B cell (primary cell): ENCODE measurements around the gene NFAT5. TPM values are rescaled to one million over a fixed set of nuclear protein-coding genes. Genes with fewer than 3 reads are reported as not detected.

Experiments
- ATAC-seq: fragments of 200-7000 bp; cut with Tn5 transposase; one replicate; pipeline ENCODE4 v1.10.0; 2021; ENCODE audit warnings: low read depth, mild to moderate bottlenecking, moderate number of reproducible peaks, moderate library complexity
- CTCF ChIA-PET: fragments of 350-600 bp; sonication (Branson Sonifier 250); formaldehyde crosslinking; loops from one replicate; lab custom pipeline; 2021; ENCODE audit warnings: antibody characterized with exemption, inconsistent platforms; lab: Charles Lee
- POLR2A ChIA-PET: fragments of 350-600 bp; sonication (Branson Sonifier 250); formaldehyde crosslinking; loops from one replicate; lab custom pipeline; 2021; ENCODE audit warnings: antibody characterized with exemption; lab: Charles Lee
- DNase-seq: peaks from one replicate; pipeline ENCODE4 v3.0.0; 2013
- H2AFZ ChIP-seq: 2 replicates; pipeline ENCODE4 v1.6.1; 2012; ENCODE audit warnings: mild to moderate bottlenecking, low read depth, low read length; ENCODE audit not compliant: insufficient read depth, poor library complexity, severe bottlenecking
- H3K27ac ChIP-seq, 2 donors: 1 replicate in 1 of 2; 2 replicates in 1 of 2; pipeline ENCODE4 v1.5.1; 2012 to 2013; ENCODE audit warnings: low read length in 2 of 2, mild to moderate bottlenecking in 2 of 2, moderate library complexity in 1 of 2
- H3K27me3 ChIP-seq, 4 experiments: fragments of 200-600 bp in 1 of 4; sonication (generic) in 1 of 4; replicated peaks in 1 of 4; 1 replicate in 2 of 4; 2 replicates in 2 of 4; pipeline versions ENCODE4 v1.6.1 to v1.7.0; 2013 to 2016; ENCODE audit warnings: low read length in 3 of 4, mild to moderate bottlenecking in 2 of 4, mixed read lengths in 1 of 4, moderate library complexity in 1 of 4; ENCODE audit not compliant: insufficient read depth in 4 of 4, control insufficient read depth in 3 of 4; ENCODE audit errors: control extremely low read depth in 1 of 4
- H3K36me3 ChIP-seq, 2 experiments: replicated peaks in 1 of 2; 1 replicate in 1 of 2; 2 replicates in 1 of 2; pipeline versions ENCODE4 v1.6.1 to v1.7.1; 2013; ENCODE audit warnings: low read length in 1 of 2; ENCODE audit not compliant: insufficient read depth in 2 of 2, control insufficient read depth in 1 of 2; ENCODE audit errors: control extremely low read depth in 1 of 2, extremely low read depth in 1 of 2
- H3K4me1 ChIP-seq, 2 donors: fragments of 200-600 bp in 1 of 2; sonication (generic) in 1 of 2; 1 replicate in 1 of 2; 2 replicates in 1 of 2; pipeline versions ENCODE4 v1.5.1 to v1.6.1; 2013 to 2017; ENCODE audit warnings: low read length in 2 of 2; ENCODE audit not compliant: control insufficient read depth in 2 of 2, insufficient read depth in 2 of 2
- H3K4me2 ChIP-seq: replicated peaks from 2 replicates; pipeline ENCODE3; 2012; ENCODE audit warnings: mild to moderate bottlenecking, low read depth, low read length; ENCODE audit not compliant: poor library complexity, severe bottlenecking
- H3K4me3 ChIP-seq, 5 experiments: fragments of 200-600 bp in 1 of 5; sonication (generic) in 1 of 5; 1 replicate in 3 of 5; 2 replicates in 2 of 5; pipeline versions ENCODE4 v1.5.1 to v1.7.0; 2011 to 2016; ENCODE audit warnings: low read length in 4 of 5, mild to moderate bottlenecking in 4 of 5, low read depth in 2 of 5, control low read depth in 1 of 5, moderate library complexity in 1 of 5; ENCODE audit not compliant: insufficient read depth in 1 of 5; ENCODE audit errors: control extremely low read depth in 1 of 5, extremely low read depth in 1 of 5
- H3K79me2 ChIP-seq: fragments of 200-600 bp; sonication (generic); one replicate; pipeline ENCODE4 v1.6.0; 2016; ENCODE audit warnings: low read length; ENCODE audit not compliant: control insufficient read depth, insufficient read depth
- H3K9ac ChIP-seq: fragments of 200-600 bp; sonication (generic); 2 replicates; pipeline ENCODE4 v1.6.1; 2017; ENCODE audit warnings: mild to moderate bottlenecking, low read length, moderate library complexity
- H3K9me3 ChIP-seq, 3 donors: one replicate each; pipeline versions ENCODE4 v1.6.1 to v1.7.1; 2013; ENCODE audit warnings: low read length in 2 of 3; ENCODE audit not compliant: control insufficient read depth in 2 of 3, insufficient read depth in 1 of 3; ENCODE audit errors: control extremely low read depth in 1 of 3
- H4K20me1 ChIP-seq: 2 replicates; pipeline ENCODE4 v1.6.0; 2012; ENCODE audit warnings: mild to moderate bottlenecking, low read length; ENCODE audit not compliant: insufficient read depth, control insufficient read depth, poor library complexity, severe bottlenecking
- H3K27ac Mint-ChIP-seq: one replicate; pipeline ENCODE4 v1.8.0; 2021; ENCODE audit warnings: mixed read lengths
- H3K27me3 Mint-ChIP-seq: one replicate; pipeline ENCODE4 v1.8.0; 2021; ENCODE audit warnings: mixed read lengths
- H3K4me1 Mint-ChIP-seq: one replicate; pipeline ENCODE4 v1.8.0; 2021; ENCODE audit warnings: mixed read lengths
- H3K4me3 Mint-ChIP-seq: one replicate; pipeline ENCODE4 v1.8.0; 2021; ENCODE audit warnings: mixed read lengths
- H3K9me3 Mint-ChIP-seq: one replicate; pipeline ENCODE4 v1.8.0; 2022; ENCODE audit warnings: mixed read lengths; ENCODE audit not compliant: insufficient read depth
- EZH2 ChIP-seq: IDR thresholded peaks from 2 replicates; pipeline ENCODE4 v1.6.1; 2012; ENCODE audit warnings: borderline replicate concordance, low read depth, mild to moderate bottlenecking, moderate library complexity, low read length; ENCODE audit not compliant: insufficient read depth, poor library complexity, severe bottlenecking
- WGBS: methylation state at CpG from one replicate; pipeline ENCODE4 v1.1.5; 2013; ENCODE audit warnings: missing lambda C conversion rate; ENCODE audit not compliant: insufficient coverage; 5-methylcytosine and 5-hydroxymethylcytosine counted together
- intact Hi-C: fragments of 100-400 bp; cut with micrococcal nuclease; formaldehyde crosslinking; loops from one replicate; pipeline ENCODE4 v1.10.0; 2022
- polyA plus RNA-seq: library from polyadenylated mRNA; depleted of rRNA; stranded (reverse); fragments of >200 nt; gene quantifications from 2 replicates; pipeline ENCODE4 v1.2.3, GENCODE V29; 2012
- total RNA-seq, 2 donors: library from RNA; stranded (reverse); fragments of 120-200 nt in 1 of 2; gene quantifications; 1 replicate in 1 of 2; 2 replicates in 1 of 2; pipeline versions ENCODE4 v1.2.3 to v1.2.4, GENCODE V29; 2013 to 2022
- TF ChIP-seq, protein P1 (sequence below): fragments of 200-600 bp; IDR thresholded peaks from one replicate; pipeline ENCODE4 v1.8.0; 2022; ENCODE audit warnings: antibody characterized with exemption, mild to moderate bottlenecking

NFAT5 gene
- total and polyA plus RNA-seq, 2 donors (not counting 1 experiment from before 2014, with no cell fraction given) = 6.3 to 50.0 TPM

DNA sequence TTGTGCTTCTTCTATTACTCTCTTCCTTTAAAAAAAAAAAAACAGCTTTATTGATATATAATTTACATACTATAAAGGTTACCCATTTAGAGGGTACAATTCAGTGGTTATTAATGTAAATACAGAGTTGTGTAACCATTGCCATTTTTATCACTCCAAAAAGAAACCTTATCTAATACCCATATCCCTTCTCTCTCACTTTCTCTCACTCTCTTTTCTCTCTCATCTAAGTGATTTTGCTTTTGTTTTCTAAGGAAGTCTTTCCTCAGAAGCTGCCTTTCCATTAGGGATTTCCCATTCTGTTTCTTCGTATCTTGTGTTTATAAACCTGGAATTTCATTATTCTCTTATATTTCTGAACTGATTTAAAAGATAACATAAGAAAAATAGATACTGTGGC, 55.5 kb downstream of the NFAT5 start:
- ATAC-seq (no peak), DNase-seq (no peak)
- no peaks in the 10 kb centered on the region for H3K4me1 ChIP-seq
- H3K27ac ChIP-seq = no peak overlapping the region
- H3K79me2 ChIP-seq = peaks cover 38% of the 10 kb centered on the region
- WGBS = no CpG with 5 or more reads among the region's 1 CpG
- H3K36me3 ChIP-seq = peaks cover 3 to 4% of the 10 kb centered on the region in 2 experiments
- H3K27me3 ChIP-seq = no peaks in the 10 kb centered on the region
- no peak overlapping the region for H3K4me3 ChIP-seq
- no peak overlapping the region for H3K4me3 Mint-ChIP-seq
- ChIA-PET CTCF (interaction anchor here (1.9 kb wide), 1 partner anchor 225 kb away, joined by 7 read pairs; no protein-coding TSS in a partner anchor), POLR2A (no interaction called here)
- H3K27me3 Mint-ChIP-seq = no peaks in the 10 kb centered on the region
- TF ChIP-seq, protein P1, sequence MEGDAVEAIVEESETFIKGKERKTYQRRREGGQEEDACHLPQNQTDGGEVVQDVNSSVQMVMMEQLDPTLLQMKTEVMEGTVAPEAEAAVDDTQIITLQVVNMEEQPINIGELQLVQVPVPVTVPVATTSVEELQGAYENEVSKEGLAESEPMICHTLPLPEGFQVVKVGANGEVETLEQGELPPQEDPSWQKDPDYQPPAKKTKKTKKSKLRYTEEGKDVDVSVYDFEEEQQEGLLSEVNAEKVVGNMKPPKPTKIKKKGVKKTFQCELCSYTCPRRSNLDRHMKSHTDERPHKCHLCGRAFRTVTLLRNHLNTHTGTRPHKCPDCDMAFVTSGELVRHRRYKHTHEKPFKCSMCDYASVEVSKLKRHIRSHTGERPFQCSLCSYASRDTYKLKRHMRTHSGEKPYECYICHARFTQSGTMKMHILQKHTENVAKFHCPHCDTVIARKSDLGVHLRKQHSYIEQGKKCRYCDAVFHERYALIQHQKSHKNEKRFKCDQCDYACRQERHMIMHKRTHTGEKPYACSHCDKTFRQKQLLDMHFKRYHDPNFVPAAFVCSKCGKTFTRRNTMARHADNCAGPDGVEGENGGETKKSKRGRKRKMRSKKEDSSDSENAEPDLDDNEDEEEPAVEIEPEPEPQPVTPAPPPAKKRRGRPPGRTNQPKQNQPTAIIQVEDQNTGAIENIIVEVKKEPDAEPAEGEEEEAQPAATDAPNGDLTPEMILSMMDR = no peak
- no peak for TF ChIP-seq EZH2
- peaks cover 14% of the 10 kb centered on the region for H4K20me1 ChIP-seq
- no peak overlapping the region for H2AFZ ChIP-seq
- H3K4me1 Mint-ChIP-seq = peaks cover 7% of the 10 kb centered on the region
- no peaks in the 10 kb centered on the region for H3K9me3 Mint-ChIP-seq
- no peak overlapping the region for H3K4me2 ChIP-seq
- no peak overlapping the region for H3K27ac Mint-ChIP-seq
- no peak overlapping the region for H3K9ac ChIP-seq
- intact Hi-C loops = no loop called here
- H3K9me3 ChIP-seq = no peaks in the 10 kb centered on the region

DNA sequence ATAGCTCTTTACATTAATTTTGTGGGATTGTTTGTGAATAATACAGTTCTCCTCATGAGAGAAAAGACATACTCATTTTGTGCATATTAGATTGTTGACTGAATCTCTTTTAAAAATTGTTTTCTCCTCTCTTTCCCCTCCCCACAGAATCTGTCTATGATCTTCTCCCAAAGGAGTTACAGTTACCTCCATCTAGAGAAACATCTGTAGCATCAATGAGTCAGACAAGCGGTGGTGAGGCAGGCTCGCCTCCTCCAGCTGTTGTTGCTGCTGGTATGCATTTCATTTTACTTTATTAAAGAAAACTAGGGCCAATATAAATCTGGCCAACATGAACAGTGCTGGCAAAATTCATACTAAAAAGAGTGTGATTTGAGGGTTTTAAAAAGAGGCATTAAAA, 60.5 kb downstream of the NFAT5 start:
- Histone ChIP-seq H3K4me1 (no peaks in the 10 kb centered on the region), H2AFZ (no peak overlapping the region), H3K27ac (no peak overlapping the region), H3K9ac (no peak overlapping the region), H3K9me3 (no peaks in the 10 kb centered on the region), H3K79me2 (peaks cover 18% of the 10 kb centered on the region), H3K4me2 (no peak overlapping the region), H3K4me3 (no peak overlapping the region), H3K36me3 (peaks cover 6 to 14% of the 10 kb centered on the region in 2 experiments), H4K20me1 (peaks cover 4% of the 10 kb centered on the region), H3K27me3 (no peaks in the 10 kb centered on the region)
- Mint-ChIP-seq H3K4me1 (peaks cover 3% of the 10 kb centered on the region), H3K27me3 (no peaks in the 10 kb centered on the region), H3K27ac (no peak overlapping the region), H3K9me3 (no peaks in the 10 kb centered on the region), H3K4me3 (no peak overlapping the region)
- CTCF ChIA-PET = interaction anchor here (1.2 kb wide), 1 partner anchor 230 kb away, joined by 3 read pairs; no protein-coding TSS in a partner anchor
- POLR2A ChIA-PET = no interaction called here
- WGBS = no CpG with 5 or more reads among the region's 2 CpGs
- TF ChIP-seq, protein P1 = no peak
- TF ChIP-seq EZH2 = no peak
- no peak for ATAC-seq
- intact Hi-C loops = no loop called here
- DNase-seq = no peak
